Measurements from ENCODE around the gene HTR3A.

GRCh38 chr11:114039551-114039950 lies 64.6 kb downstream of the HTR3A start:
- TF ChIP-seq CTCF (IDR thresholded peaks at IDR 0.05) (no peak), POLR2A (IDR thresholded peaks at IDR 0.05) (no peak), POLR2AphosphoS5 (IDR thresholded peaks at IDR 0.05) (no peak)
